HCT116 (cell line): ENCODE measurements around the gene ABCG1.

Experiments used
- ATF3 ChIP-seq: IDR thresholded peaks from 2 replicates; pipeline ENCODE4 v1.6.1; 2012
- CBX3 ChIP-seq: IDR thresholded peaks from 2 replicates; pipeline ENCODE4 v1.6.1; 2012; ENCODE audit warnings: low read depth
- CTCF ChIP-seq, 3 experiments: fragments of 200-600 bp in 1 of 3; sonication (generic) in 1 of 3; IDR thresholded peaks in 2 of 3; conservative IDR thresholded peaks in 1 of 3; 2 replicates each; pipeline ENCODE4 v1.5.1; 2012 to 2017; ENCODE audit warnings: low read depth in 2 of 3, low read length in 2 of 3, antibody characterized with exemption in 1 of 3, borderline replicate concordance in 1 of 3, control low read depth in 1 of 3, mild to moderate bottlenecking in 1 of 3, mixed read lengths in 1 of 3, mixed run types in 1 of 3, moderate library complexity in 1 of 3; ENCODE audit not compliant: insufficient read depth in 1 of 3
- EGR1 ChIP-seq: IDR thresholded peaks from 2 replicates; pipeline ENCODE4 v1.6.1; 2012; ENCODE audit warnings: low read depth
- EZH2 ChIP-seq: fragments of 200-600 bp; sonication (generic); IDR thresholded peaks from 2 replicates; pipeline ENCODE4 v1.6.1; 2017; ENCODE audit warnings: antibody characterized with exemption, mixed run types
- EZH2phosphoT487 ChIP-seq: fragments of 200-600 bp; IDR thresholded peaks from 2 replicates; pipeline ENCODE4 v1.6.1; 2018; ENCODE audit warnings: antibody characterized with exemption, borderline replicate concordance
- MAX ChIP-seq: IDR thresholded peaks from 2 replicates; pipeline ENCODE4 v1.6.1; 2012
- POLR2A ChIP-seq: IDR thresholded peaks from 2 replicates; pipeline ENCODE4 v1.7.0; 2011; ENCODE audit warnings: borderline replicate concordance; ENCODE audit not compliant: insufficient read depth, insufficient read length; ENCODE audit errors: extremely low read depth
- POLR2AphosphoS5 ChIP-seq: IDR thresholded peaks from 2 replicates; pipeline ENCODE4 v1.6.1; 2011; ENCODE audit warnings: mild to moderate bottlenecking, low read depth, low read length, moderate library complexity
- REST ChIP-seq: IDR thresholded peaks from 2 replicates; pipeline ENCODE4 v1.6.1; 2012; ENCODE audit warnings: low read depth
- SIN3A ChIP-seq: IDR thresholded peaks from 2 replicates; pipeline ENCODE4 v1.6.1; 2012; ENCODE audit warnings: low read depth
- SP1 ChIP-seq: IDR thresholded peaks from 2 replicates; pipeline ENCODE4 v1.6.1; 2012; ENCODE audit warnings: low read depth
- YY1 ChIP-seq: IDR thresholded peaks from 2 replicates; pipeline ENCODE4 v1.6.1; 2011; ENCODE audit warnings: low read length, low read depth, moderate library complexity, mild to moderate bottlenecking; ENCODE audit not compliant: insufficient replicate concordance; ENCODE audit errors: extremely low read depth
- ZNF274 ChIP-seq: fragments of 200-500 bp; sonication (Bioruptor generic); IDR thresholded peaks from 2 replicates; pipeline ENCODE4 v1.6.1; 2014; ENCODE audit warnings: mild to moderate bottlenecking, low read depth, low read length, inconsistent platforms

- no peak for TF ChIP-seq CTCF (IDR thresholded peaks at IDR 0.05 in 2 of 3, conservative IDR thresholded peaks at IDR 0.05 in 1 of 3; ENCODE audit: borderline replicate concordance in 1 of 3, insufficient read depth in 1 of 3, low read depth in 2 of 3, low read length in 2 of 3)
- TF ChIP-seq EZH2, result no peak
- no peak for TF ChIP-seq MAX
- no peak for TF ChIP-seq ZNF274
- TF ChIP-seq ATF3, result no peak
- no peak for TF ChIP-seq EGR1
- TF ChIP-seq SP1, result no peak
- TF ChIP-seq EZH2phosphoT487, result no peak
- no peak for TF ChIP-seq YY1
- TF ChIP-seq SIN3A, result no peak
- TF ChIP-seq REST, result no peak
- TF ChIP-seq CBX3, result no peak
- TF ChIP-seq POLR2A, result no peak
- TF ChIP-seq POLR2AphosphoS5, result no peak
These were observed 32.8 kb downstream of the ABCG1 start for GRCh38 chr21:42251654-42252324.
